ENCODE measurements around the gene HOXA2.

DNA sequence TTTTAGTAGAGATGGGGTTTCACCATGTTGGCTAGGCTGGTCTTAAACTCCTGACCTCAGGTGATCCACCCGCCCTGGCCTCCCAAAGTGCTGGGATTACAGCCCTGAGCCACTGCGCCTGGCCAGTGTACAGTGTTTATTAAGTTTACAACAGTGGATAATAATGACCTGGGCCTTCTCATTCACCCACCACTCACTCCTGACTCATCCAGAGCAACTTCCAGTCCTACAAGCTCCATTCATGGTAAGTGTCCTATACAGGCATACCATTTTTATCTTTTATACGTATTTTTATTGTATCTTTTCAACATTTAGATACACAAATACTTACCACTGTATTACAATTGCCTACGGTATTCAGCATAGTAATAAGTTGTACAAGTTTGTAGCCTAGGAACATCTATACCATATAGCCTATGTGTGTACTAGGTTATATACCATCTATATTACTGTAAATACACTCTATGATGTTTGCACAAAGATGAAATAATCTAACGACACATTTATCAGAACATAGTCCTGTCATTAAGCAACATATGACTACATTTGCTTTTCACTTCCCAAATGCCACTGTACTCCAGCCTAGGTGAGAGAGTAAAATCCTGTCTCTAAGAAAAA lies 23.8 kb downstream of the HOXA2 start:
- TF ChIP-seq, protein P1, sequence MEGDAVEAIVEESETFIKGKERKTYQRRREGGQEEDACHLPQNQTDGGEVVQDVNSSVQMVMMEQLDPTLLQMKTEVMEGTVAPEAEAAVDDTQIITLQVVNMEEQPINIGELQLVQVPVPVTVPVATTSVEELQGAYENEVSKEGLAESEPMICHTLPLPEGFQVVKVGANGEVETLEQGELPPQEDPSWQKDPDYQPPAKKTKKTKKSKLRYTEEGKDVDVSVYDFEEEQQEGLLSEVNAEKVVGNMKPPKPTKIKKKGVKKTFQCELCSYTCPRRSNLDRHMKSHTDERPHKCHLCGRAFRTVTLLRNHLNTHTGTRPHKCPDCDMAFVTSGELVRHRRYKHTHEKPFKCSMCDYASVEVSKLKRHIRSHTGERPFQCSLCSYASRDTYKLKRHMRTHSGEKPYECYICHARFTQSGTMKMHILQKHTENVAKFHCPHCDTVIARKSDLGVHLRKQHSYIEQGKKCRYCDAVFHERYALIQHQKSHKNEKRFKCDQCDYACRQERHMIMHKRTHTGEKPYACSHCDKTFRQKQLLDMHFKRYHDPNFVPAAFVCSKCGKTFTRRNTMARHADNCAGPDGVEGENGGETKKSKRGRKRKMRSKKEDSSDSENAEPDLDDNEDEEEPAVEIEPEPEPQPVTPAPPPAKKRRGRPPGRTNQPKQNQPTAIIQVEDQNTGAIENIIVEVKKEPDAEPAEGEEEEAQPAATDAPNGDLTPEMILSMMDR (IDR thresholded peaks at IDR 0.05; ENCODE audit: poor library complexity): no peak
- no peak for TF ChIP-seq EZH2phosphoT487 (IDR thresholded peaks at IDR 0.05; ENCODE audit: low read depth, severe bottlenecking, unreplicated experiment)

Measured in hepatocyte (in vitro differentiated cells).